NT2/D1 (cell line): ENCODE data around the gene MFAP2.

ENCODE experiments used
- SUZ12 ChIP-seq: IDR thresholded peaks from 2 replicates; pipeline ENCODE4 v1.6.1; 2011; ENCODE audit not compliant: insufficient read length, insufficient read depth; ENCODE audit errors: extremely low read depth
- YY1 ChIP-seq: IDR thresholded peaks from 2 replicates; pipeline ENCODE4 v1.6.1; 2011; ENCODE audit not compliant: insufficient read length, insufficient read depth
- ZNF274 ChIP-seq: IDR thresholded peaks from 2 replicates; pipeline ENCODE4 v1.6.1; 2011; ENCODE audit warnings: mild to moderate bottlenecking, low read depth, low read length

DNA sequence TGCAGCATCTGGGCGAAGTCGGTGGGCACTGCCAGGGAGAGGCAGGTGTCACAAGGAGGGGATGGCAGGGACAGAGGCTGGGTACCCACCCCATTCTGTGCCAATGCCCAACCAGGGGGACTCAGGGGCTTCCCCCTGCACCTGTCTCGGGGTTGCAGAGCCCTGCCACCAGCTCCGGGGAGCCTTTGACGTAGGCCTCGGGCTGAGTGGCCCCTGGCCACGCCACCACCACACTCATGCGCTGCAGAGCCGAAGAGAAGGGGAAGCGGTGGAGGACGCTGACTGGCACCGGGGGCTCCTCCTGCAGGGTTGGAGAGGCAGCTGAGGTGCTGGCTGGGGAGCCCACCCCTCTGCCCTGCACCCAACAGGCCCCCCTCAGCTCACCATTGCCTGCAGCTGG lies 11.7 kb upstream of the MFAP2 start:
- no peak for TF ChIP-seq YY1
- no peak for TF ChIP-seq ZNF274
- no peak for TF ChIP-seq SUZ12
